Pancreas (tissue), 10 donors: ENCODE measurements around the gene KCNN2. TPM values are rescaled to one million over a fixed set of nuclear protein-coding genes. Genes with fewer than 3 reads are reported as not detected.

Experiments
- ATAC-seq, 4 donors: fragments of 200-7000 bp; cut with Tn5 transposase; one replicate each; pipeline versions ENCODE4 v1.8.0 to v1.9.1; 2020; ENCODE audit warnings: mild to moderate bottlenecking in 4 of 4, moderate library complexity in 4 of 4
- DNase-seq, 6 donors: peaks; one replicate each; pipeline ENCODE4 v3.0.0-alpha.2; 2020
- FAIRE-seq: peaks from 2 replicates; lab custom pipeline; 2012; peaks lifted over from hg19 to GRCh38; lab: Jason Lieb, UNC
- H3K27ac ChIP-seq, 4 donors: fragments of 200-600 bp; sonication (generic); 1 replicate in 3 of 4; 2 replicates in 1 of 4; pipeline versions ENCODE4 v1.5.0 to v1.8.0; 2020
- H3K27me3 ChIP-seq, 4 donors: fragments of 200-600 bp; one replicate each; pipeline ENCODE4 v1.8.0; 2021
- H3K36me3 ChIP-seq, 3 donors: fragments of 200-600 bp; sonication (generic) in 1 of 3; one replicate each; pipeline versions ENCODE4 v1.5.0 to v1.8.0; 2020 to 2021
- H3K4me1 ChIP-seq, 3 donors: fragments of 200-600 bp; one replicate each; pipeline ENCODE4 v1.8.0; 2021
- H3K4me3 ChIP-seq, 4 donors: fragments of 200-600 bp; sonication (generic) in 2 of 4; one replicate each; pipeline versions ENCODE4 v1.5.0 to v1.8.0; 2020 to 2021
- H3K9me3 ChIP-seq, 4 donors: fragments of 200-600 bp; one replicate each; pipeline ENCODE4 v1.8.0; 2021
- CTCF ChIP-seq, 4 donors: fragments of 200-600 bp; sonication (generic) in 3 of 4; IDR thresholded peaks; one replicate each; pipeline versions ENCODE4 v1.5.0 to v1.8.0; 2021; ENCODE audit warnings: antibody characterized with exemption in 4 of 4
- WGBS, 2 donors: extraction: QIAGEN DNeasy Blood & Tissue Kit; methylation state at CpG; one replicate each; pipeline ENCODE4 v1.1.7; 2013; 5-methylcytosine and 5-hydroxymethylcytosine counted together
- intact Hi-C, 3 donors: fragments of 100-400 bp; cut with DNase I; formaldehyde crosslinking; loops; one replicate each; pipeline versions ENCODE4 v1.11.1 to v1.14.2; 2022
- polyA plus RNA-seq, 2 donors: library from polyadenylated mRNA; stranded (reverse); fragments of 200-250 nt; gene quantifications; one replicate each; pipeline ENCODE4 v1.2.3, GENCODE V29; 2013
- total RNA-seq, 6 donors: library from RNA; stranded (reverse); fragmentation: NEBNext Ultra II Directional in 4 of 6; extraction: Animal tissue kit (Norgen Biotek cat#: 25700) in 4 of 6; gene quantifications; one replicate each; pipeline versions ENCODE4 v1.2.1 to v1.2.4, GENCODE V29; 2021 to 2023
- donor health status: healthy with polysubstance abuse.
- donor health status: DM: no; HTN: no; CAD: no; lungs with moderate emphysema.
- donor health status: DM: no; HTN: no; CAD: no.
- donor health status: control.
- donor health status: control.
- donor health status: Bipolar disorder and iron deficiency.
- donor health status: DM: yes; HTN: yes; CAD: no.
- donor health status: DM: no; HTN: no; CAD: no.
- donor health status: DM: no; HTN: no; CAD: no.
- donor health status: DM: yes; HTN: yes; CAD: no.

The KCNN2 gene
- total and polyA plus RNA-seq, 8 donors, result 1.1 to 3.4 (median 2.6) TPM

- DNase-seq (no peak), FAIRE-seq (no peak), ATAC-seq (no peak)
- intact Hi-C loops, result no loop called here
- WGBS, 2 donors, result 62 to 63% methylated on average over 3 of the region's 3 CpGs
- Histone ChIP-seq H3K4me1 (no peaks in the 10 kb centered on the region), H3K36me3 (no peaks in the 10 kb centered on the region), H3K27me3 (no peaks in the 10 kb centered on the region), H3K27ac (no peak overlapping the region), H3K9me3 (no peaks in the 10 kb centered on the region), H3K4me3 (no peak overlapping the region)
- no peak for TF ChIP-seq CTCF (IDR thresholded peaks at IDR 0.05)
Measured at GRCh38 chr5:114327987-114328386, 33.9 kb upstream of the KCNN2 start.

- no peaks in the 10 kb centered on the region for H3K36me3 ChIP-seq
- no peaks in the 10 kb centered on the region for H3K4me1 ChIP-seq
- H3K27me3 ChIP-seq, result no peaks in the 10 kb centered on the region
- 90 to 94% methylated on average over 7 of the region's 7 CpGs for WGBS, 2 donors
- ATAC-seq (no peak), DNase-seq (no peak), FAIRE-seq (no peak)
- H3K9me3 ChIP-seq, result no peaks in the 10 kb centered on the region
- intact Hi-C loops, result no loop called here
- H3K27ac ChIP-seq, result no peak overlapping the region
- no peak overlapping the region for H3K4me3 ChIP-seq
- no peak for TF ChIP-seq CTCF (IDR thresholded peaks at IDR 0.05)
Measured at GRCh38 chr5:114330916-114331531, 30.8 kb upstream of the KCNN2 start.

GRCh38 chr5:114332493-114332892, 29.4 kb upstream of the KCNN2 start:
- no peak for ATAC-seq

GRCh38 chr5:114332925-114333324, 28.9 kb upstream of the KCNN2 start:
- ATAC-seq (no peak), DNase-seq (no peak), FAIRE-seq (no peak)
- TF ChIP-seq CTCF (IDR thresholded peaks at IDR 0.05), result no peak
- H3K27me3 ChIP-seq, result no peaks in the 10 kb centered on the region
- no peak overlapping the region for H3K27ac ChIP-seq
- H3K4me1 ChIP-seq, result no peaks in the 10 kb centered on the region
- H3K4me3 ChIP-seq, result no peak overlapping the region
- H3K36me3 ChIP-seq, result no peaks in the 10 kb centered on the region
- 77 to 78% methylated on average over 5 of the region's 5 CpGs for WGBS, 2 donors
- intact Hi-C loops, result no loop called here
- H3K9me3 ChIP-seq, result no peaks in the 10 kb centered on the region

More at GRCh38 chr5:114332493-114332892, 29.4 kb upstream of the KCNN2 start:
- Histone ChIP-seq H3K4me1 (no peaks in the 10 kb centered on the region), H3K4me3 (no peak overlapping the region), H3K36me3 (no peaks in the 10 kb centered on the region), H3K27ac (no peak overlapping the region), H3K27me3 (no peaks in the 10 kb centered on the region), H3K9me3 (no peaks in the 10 kb centered on the region)
- no peak for DNase-seq
- TF ChIP-seq CTCF (IDR thresholded peaks at IDR 0.05), result no peak
- FAIRE-seq, result no peak
- intact Hi-C loops, result no loop called here

DNA sequence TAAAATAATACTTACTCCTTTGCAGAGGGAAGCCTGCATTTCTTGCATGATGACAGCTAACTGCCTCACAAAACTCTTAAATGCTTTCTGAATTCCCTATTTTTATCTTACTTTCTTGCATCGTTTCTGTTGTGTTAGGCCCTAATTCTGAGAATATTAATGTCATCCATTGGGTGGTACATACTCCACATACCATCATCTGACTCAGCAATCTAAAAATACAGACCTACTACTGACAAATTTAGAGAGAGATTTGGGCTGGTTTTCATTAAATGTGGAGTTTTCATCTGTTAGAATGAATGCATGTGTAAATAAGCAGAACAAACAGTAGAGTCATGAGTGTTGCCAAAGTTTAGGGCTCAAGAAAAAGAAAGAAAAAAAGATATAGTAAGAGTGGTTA, 26.5 kb upstream of the KCNN2 start:
- Histone ChIP-seq H3K27me3 (no peaks in the 10 kb centered on the region), H3K36me3 (no peaks in the 10 kb centered on the region), H3K9me3 (no peaks in the 10 kb centered on the region), H3K4me3 (no peak overlapping the region), H3K27ac (no peak overlapping the region), H3K4me1 (no peaks in the 10 kb centered on the region)
- ATAC-seq (no peak), FAIRE-seq (no peak), DNase-seq (no peak)
- TF ChIP-seq CTCF (IDR thresholded peaks at IDR 0.05), result no peak
- 42 to 45% methylated on average over 1 of the region's 1 CpG for WGBS, 2 donors
- intact Hi-C loops, result no loop called here
